GM12878 (cell line): ENCODE measurements around the gene CHMP2B. TPM values are rescaled to one million over a fixed set of nuclear protein-coding genes. Genes with fewer than 3 reads are reported as not detected.

Experiments used
- ATAC-seq: fragments of 200-7000 bp; cut with Tn5 transposase; 3 replicates; pipeline ENCODE4 v1.9.1; 2020; ENCODE audit warnings: mild to moderate bottlenecking, moderate library complexity
- BruUV-seq: library from RNA; stranded (reverse); fragments of 400-500 nt; replicated peaks from 2 replicates; lab custom pipeline; 2021; lab: Mats Ljungman, UMichigan
- CTCF ChIA-PET: fragments of 300-600 bp; sonication (Branson Sonifier 250); formaldehyde crosslinking; extraction: SDS; loops from one replicate; lab custom pipeline; 2021; ENCODE audit warnings: inconsistent platforms; lab: Yijun Ruan, JAX
- POLR2A ChIA-PET: fragments of 350-600 bp; formaldehyde crosslinking; extraction: SDS; loops from one replicate; lab custom pipeline; 2021; ENCODE audit warnings: inconsistent platforms; lab: Charles Lee
- RAD21 ChIA-PET: fragments of 300-600 bp; sonication (Branson Sonifier 250); formaldehyde crosslinking; loops from one replicate; lab custom pipeline; 2023; ENCODE audit warnings: antibody characterized with exemption; ENCODE audit not compliant: unreplicated experiment; lab: Charles Lee
- SMC1A ChIA-PET: fragments of 300-600 bp; sonication (Branson Sonifier 250); formaldehyde crosslinking; loops from one replicate; lab custom pipeline; 2023; ENCODE audit not compliant: unreplicated experiment, uncharacterized antibody; lab: Charles Lee
- DNase-seq: peaks from one replicate; pipeline ENCODE4 v3.0.0-alpha.2; 2011; ENCODE audit warnings: low read depth, low spot score
- FAIRE-seq: peaks from 3 replicates; lab custom pipeline; 2011; peaks lifted over from hg19 to GRCh38; lab: Jason Lieb, UNC
- H2AFZ ChIP-seq: 2 replicates; pipeline ENCODE4 v1.6.0; 2011; ENCODE audit warnings: low read depth, low read length, control low read depth; ENCODE audit not compliant: control insufficient read depth
- H3K27ac ChIP-seq: 2 replicates; pipeline ENCODE4 v1.5.1; 2011; ENCODE audit warnings: control low read depth; ENCODE audit not compliant: control insufficient read depth, insufficient read depth
- H3K27me3 ChIP-seq, 2 experiments: replicated peaks in 1 of 2; 2 replicates each; pipeline versions ENCODE4 v1.6.0 to v1.6.1; 2011; ENCODE audit warnings: low read length in 1 of 2; ENCODE audit not compliant: control insufficient read depth in 2 of 2, insufficient read depth in 2 of 2
- H3K36me3 ChIP-seq, 2 experiments: 2 replicates each; pipeline ENCODE4 v1.5.1; 2011; ENCODE audit warnings: low read length in 1 of 2; ENCODE audit not compliant: control insufficient read depth in 2 of 2, insufficient read depth in 2 of 2
- H3K4me1 ChIP-seq: 2 replicates; pipeline ENCODE4 v1.6.1; 2011; ENCODE audit warnings: mild to moderate bottlenecking, low read length, moderate library complexity, mixed read lengths; ENCODE audit not compliant: control insufficient read depth, insufficient read depth
- H3K4me2 ChIP-seq: 2 replicates; pipeline ENCODE4 v1.6.0; 2011; ENCODE audit warnings: control low read depth; ENCODE audit not compliant: control insufficient read depth, insufficient read depth
- H3K4me3 ChIP-seq: fragments of 200-600 bp; sonication (generic); 2 replicates; pipeline ENCODE4 v1.5.1; 2016
- H3K79me2 ChIP-seq: 2 replicates; pipeline ENCODE4 v1.6.0; 2011; ENCODE audit warnings: low read length; ENCODE audit not compliant: control insufficient read depth, insufficient read depth
- H3K9ac ChIP-seq: 2 replicates; pipeline ENCODE4 v1.8.0; 2011; ENCODE audit warnings: low read length, control low read depth, mixed read lengths; ENCODE audit not compliant: control insufficient read depth, insufficient read depth
- H3K9me3 ChIP-seq: replicated peaks from 3 replicates; pipeline ENCODE4 v1.5.1; 2011; ENCODE audit warnings: mild to moderate bottlenecking, low read length; ENCODE audit not compliant: control insufficient read depth, insufficient read depth
- H4K20me1 ChIP-seq: 2 replicates; pipeline ENCODE4 v1.6.0; 2011; ENCODE audit not compliant: control insufficient read depth, insufficient read depth
- BACH1 ChIP-seq: fragments of 450-650 bp; IDR thresholded peaks from 2 replicates; pipeline ENCODE4 v1.6.1; 2017; ENCODE audit warnings: mild to moderate bottlenecking, borderline replicate concordance
- CEBPB ChIP-seq, 2 experiments: fragments of 150-350 bp in 1 of 2; IDR thresholded peaks; 2 replicates each; pipeline ENCODE4 v1.6.1; 2012 to 2014; ENCODE audit warnings: low read depth in 2 of 2, low read length in 2 of 2, borderline replicate concordance in 1 of 2, inconsistent platforms in 1 of 2
- ESRRA ChIP-seq: IDR thresholded peaks from 2 replicates; pipeline ENCODE4 v1.6.1; 2012; ENCODE audit warnings: mild to moderate bottlenecking, low read length, improper control_type of control experiment
- IRF4 ChIP-seq: IDR thresholded peaks from 2 replicates; pipeline ENCODE4 v1.6.1; 2011; ENCODE audit warnings: low read depth, low read length
- MYB ChIP-seq: fragments of 150-350 bp; IDR thresholded peaks from 2 replicates; pipeline ENCODE4 v1.6.1; 2014; ENCODE audit warnings: mild to moderate bottlenecking, low read depth, low read length, borderline replicate concordance
- PAX5 ChIP-seq: IDR thresholded peaks from 2 replicates; pipeline ENCODE4 v1.6.1; 2011; ENCODE audit warnings: low read depth, low read length, borderline replicate concordance
- ZNF217 ChIP-seq: fragments of 450-650 bp; IDR thresholded peaks from 2 replicates; pipeline ENCODE4 v1.6.1; 2017; ENCODE audit warnings: antibody characterized with exemption, mild to moderate bottlenecking
- WGBS: methylation state at CpG from one replicate; pipeline ENCODE4 v1.1.6; 2016; ENCODE audit warnings: low lambda C conversion rate; ENCODE audit not compliant: insufficient replicate concordance, insufficient coverage; ENCODE audit errors: missing lambda C conversion rate; 5-methylcytosine and 5-hydroxymethylcytosine counted together
- in situ Hi-C: fragments of 300-500 bp; cut with MboI; formaldehyde crosslinking; loops from 9 replicates; pipeline ENCODE4 v1.14.3; 2018; ENCODE audit warnings: mixed read lengths
- intact Hi-C: fragments of 100-400 bp; cut with micrococcal nuclease; formaldehyde crosslinking; loops from one replicate; pipeline ENCODE4 v1.14.2; 2022; ENCODE audit not compliant: unreplicated experiment
- polyA plus RNA-seq, 11 experiments: library from polyadenylated mRNA; depleted of rRNA in 4 of 11; unstranded in 6 of 11; stranded (reverse) in 5 of 11; fragments of >200 nt; fragmentation: Nextera tagmentation in 4 of 11; fragmentation: Illumina TruSeq in 1 of 11; extraction: Ambion mirVana in 4 of 11; extraction: Trizol in 1 of 11; gene quantifications; 1 replicate in 1 of 11; 2 replicates in 10 of 11; pipeline versions ENCODE4 v1.2.1 to v1.2.3, GENCODE V29; 2011 to 2016; ENCODE audit warnings: inconsistent platforms in 2 of 11, missing spikeins in 2 of 11, low read depth in 1 of 11
- total RNA-seq, 4 experiments: library from RNA; depleted of rRNA in 3 of 4; stranded (reverse); fragments of >200 nt in 3 of 4; fragmentation: Illumina TruSeq in 1 of 4; extraction: Trizol in 1 of 4; gene quantifications; 2 replicates each; pipeline versions ENCODE4 v1.2.1 to v1.2.3, GENCODE V29; 2013 to 2021
- TF ChIP-seq, protein P1 (sequence below): IDR thresholded peaks from 2 replicates; pipeline ENCODE4 v1.6.1; 2011; ENCODE audit warnings: borderline replicate concordance, low read depth, mild to moderate bottlenecking, moderate library complexity, low read length; ENCODE audit not compliant: insufficient read depth, poor library complexity, severe bottlenecking
- TF ChIP-seq, protein P2 (sequence below): fragments of 450-650 bp; IDR thresholded peaks from 2 replicates; pipeline ENCODE4 v1.6.1; 2016; ENCODE audit warnings: mild to moderate bottlenecking
- TF ChIP-seq, protein P3 (sequence below): IDR thresholded peaks from 2 replicates; pipeline ENCODE4 v1.6.1; 2012; ENCODE audit warnings: low read depth, low read length, improper control_type of control experiment
- TF ChIP-seq, protein P4 (sequence below): fragments of 450-650 bp; IDR thresholded peaks from 2 replicates; pipeline ENCODE4 v1.6.1; 2016; ENCODE audit warnings: mild to moderate bottlenecking

Gene CHMP2B
- total and polyA plus RNA-seq, 10 of the 15 experiments (the other 5 are each of a cell fraction or from before 2014, with no cell fraction given) = 14.9 to 54.8 (median 24.6) TPM

DNA sequence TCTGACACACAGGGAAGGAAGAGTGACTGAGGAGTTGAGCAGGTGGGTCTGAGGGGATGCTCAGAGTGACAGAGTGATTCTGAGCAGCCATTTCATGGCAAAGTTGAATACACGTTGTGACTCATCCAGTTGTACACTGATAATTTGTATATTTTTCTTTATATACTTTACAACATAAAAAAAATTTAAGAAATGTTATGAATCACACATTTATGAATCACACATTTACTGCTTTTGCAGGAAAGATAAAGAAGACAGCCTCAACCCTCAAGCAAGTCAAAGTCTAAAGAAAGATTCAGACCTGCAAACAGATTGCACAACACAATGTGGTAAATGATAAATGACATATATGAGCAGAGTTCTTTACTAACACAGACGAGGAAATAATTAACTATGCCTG is 21.0 kb upstream of the CHMP2B start:
- BruUV-seq = no TSS peak
- ATAC-seq = no peak
- Histone ChIP-seq H3K4me1 (no peaks in the 10 kb centered on the region), H3K9me3 (no peaks in the 10 kb centered on the region), H3K9ac (no peak overlapping the region), H3K79me2 (no peaks in the 10 kb centered on the region), H4K20me1 (no peaks in the 10 kb centered on the region), H3K36me3 (no peaks in the 10 kb centered on the region), H3K27ac (no peak overlapping the region), H2AFZ (no peak overlapping the region), H3K4me3 (no peak overlapping the region), H3K4me2 (no peak overlapping the region), H3K27me3 (no peaks in the 10 kb centered on the region)
- no peak for FAIRE-seq
- in situ Hi-C loops = no loop called here
- DNase-seq = no peak
- ChIA-PET RAD21 (no interaction called here), POLR2A (no interaction called here), SMC1A (no interaction called here), CTCF (interaction anchor here (0.7 to 0.9 kb wide), 2 partner anchors 26 to 711 kb away, joined by 3 read pairs; no protein-coding TSS in a partner anchor)
- 0% methylated on average over 2 of the region's 2 CpGs for WGBS
- intact Hi-C loops = no loop called here
- TF ChIP-seq, protein P1, sequence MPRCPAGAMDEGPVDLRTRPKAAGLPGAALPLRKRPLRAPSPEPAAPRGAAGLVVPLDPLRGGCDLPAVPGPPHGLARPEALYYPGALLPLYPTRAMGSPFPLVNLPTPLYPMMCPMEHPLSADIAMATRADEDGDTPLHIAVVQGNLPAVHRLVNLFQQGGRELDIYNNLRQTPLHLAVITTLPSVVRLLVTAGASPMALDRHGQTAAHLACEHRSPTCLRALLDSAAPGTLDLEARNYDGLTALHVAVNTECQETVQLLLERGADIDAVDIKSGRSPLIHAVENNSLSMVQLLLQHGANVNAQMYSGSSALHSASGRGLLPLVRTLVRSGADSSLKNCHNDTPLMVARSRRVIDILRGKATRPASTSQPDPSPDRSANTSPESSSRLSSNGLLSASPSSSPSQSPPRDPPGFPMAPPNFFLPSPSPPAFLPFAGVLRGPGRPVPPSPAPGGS = no peak
- TF ChIP-seq, protein P2, sequence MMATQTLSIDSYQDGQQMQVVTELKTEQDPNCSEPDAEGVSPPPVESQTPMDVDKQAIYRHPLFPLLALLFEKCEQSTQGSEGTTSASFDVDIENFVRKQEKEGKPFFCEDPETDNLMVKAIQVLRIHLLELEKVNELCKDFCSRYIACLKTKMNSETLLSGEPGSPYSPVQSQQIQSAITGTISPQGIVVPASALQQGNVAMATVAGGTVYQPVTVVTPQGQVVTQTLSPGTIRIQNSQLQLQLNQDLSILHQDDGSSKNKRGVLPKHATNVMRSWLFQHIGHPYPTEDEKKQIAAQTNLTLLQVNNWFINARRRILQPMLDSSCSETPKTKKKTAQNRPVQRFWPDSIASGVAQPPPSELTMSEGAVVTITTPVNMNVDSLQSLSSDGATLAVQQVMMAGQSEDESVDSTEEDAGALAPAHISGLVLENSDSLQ = no peak
- TF ChIP-seq ZNF217 (no peak), ESRRA (no peak), MYB (no peak), PAX5 (no peak), IRF4 (no peak), CEBPB (IDR thresholded peaks at IDR 0.05; ENCODE audit: borderline replicate concordance in 1 of 2, low read depth in 2 of 2, low read length in 2 of 2) (no peak), BACH1 (no peak)
- TF ChIP-seq, protein P3, sequence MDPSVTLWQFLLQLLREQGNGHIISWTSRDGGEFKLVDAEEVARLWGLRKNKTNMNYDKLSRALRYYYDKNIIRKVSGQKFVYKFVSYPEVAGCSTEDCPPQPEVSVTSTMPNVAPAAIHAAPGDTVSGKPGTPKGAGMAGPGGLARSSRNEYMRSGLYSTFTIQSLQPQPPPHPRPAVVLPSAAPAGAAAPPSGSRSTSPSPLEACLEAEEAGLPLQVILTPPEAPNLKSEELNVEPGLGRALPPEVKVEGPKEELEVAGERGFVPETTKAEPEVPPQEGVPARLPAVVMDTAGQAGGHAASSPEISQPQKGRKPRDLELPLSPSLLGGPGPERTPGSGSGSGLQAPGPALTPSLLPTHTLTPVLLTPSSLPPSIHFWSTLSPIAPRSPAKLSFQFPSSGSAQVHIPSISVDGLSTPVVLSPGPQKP = no peak
- TF ChIP-seq, protein P4, sequence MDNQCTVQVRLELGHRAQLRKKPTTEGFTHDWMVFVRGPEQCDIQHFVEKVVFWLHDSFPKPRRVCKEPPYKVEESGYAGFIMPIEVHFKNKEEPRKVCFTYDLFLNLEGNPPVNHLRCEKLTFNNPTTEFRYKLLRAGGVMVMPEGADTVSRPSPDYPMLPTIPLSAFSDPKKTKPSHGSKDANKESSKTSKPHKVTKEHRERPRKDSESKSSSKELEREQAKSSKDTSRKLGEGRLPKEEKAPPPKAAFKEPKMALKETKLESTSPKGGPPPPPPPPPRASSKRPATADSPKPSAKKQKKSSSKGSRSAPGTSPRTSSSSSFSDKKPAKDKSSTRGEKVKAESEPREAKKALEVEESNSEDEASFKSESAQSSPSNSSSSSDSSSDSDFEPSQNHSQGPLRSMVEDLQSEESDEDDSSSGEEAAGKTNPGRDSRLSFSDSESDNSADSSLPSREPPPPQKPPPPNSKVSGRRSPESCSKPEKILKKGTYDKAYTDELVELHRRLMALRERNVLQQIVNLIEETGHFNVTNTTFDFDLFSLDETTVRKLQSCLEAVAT = no peak
